ENCODE data around the gene ASB13.

The ASB13 gene

DNA sequence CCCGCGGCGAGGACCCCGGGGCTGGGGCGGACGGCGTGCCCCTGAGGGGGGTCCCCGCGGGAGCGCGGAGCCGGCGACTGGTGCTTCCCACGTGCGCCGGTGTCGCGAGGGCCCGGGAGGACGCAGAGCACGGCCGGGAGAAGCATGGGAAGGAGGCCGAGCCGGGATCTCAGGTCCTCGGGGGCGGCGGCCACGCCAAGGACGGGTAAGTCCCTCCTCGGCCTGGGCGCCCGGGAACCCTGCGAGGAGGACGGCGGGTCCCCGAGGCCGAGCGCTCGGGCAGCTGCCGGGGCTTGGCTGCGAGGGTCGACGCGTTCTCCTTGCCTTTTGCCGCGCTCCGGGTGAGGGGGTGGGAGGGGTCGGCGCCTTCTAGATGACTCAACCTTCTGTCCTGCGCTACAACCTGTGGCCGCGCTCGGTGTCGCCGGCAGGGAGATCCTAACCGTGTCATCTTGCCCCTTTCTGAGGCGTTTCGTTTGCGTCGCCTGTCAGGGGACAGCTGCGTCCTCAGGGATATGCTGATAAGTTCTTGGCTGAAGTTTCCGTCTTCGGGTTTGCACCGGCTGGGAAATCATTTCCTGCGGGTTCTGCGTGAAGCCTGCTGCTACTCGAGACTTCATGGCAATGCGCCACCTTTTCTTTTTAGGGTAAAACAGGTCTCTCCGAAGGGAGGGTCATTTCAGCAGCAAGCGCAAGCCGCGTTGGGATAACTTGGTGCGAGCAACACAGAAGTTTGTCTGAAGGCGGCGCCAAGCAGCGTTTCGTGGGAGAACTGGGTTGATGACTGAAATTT lies 18.8 kb upstream of the ASB13 start:
- peak overlapping the region; percentile 74 to 95 for H3K4me3 ChIP-seq (replicated peaks in 1 of 2; ENCODE audit: low read depth in 2 of 2, low read length in 2 of 2)
- DNase-seq (ENCODE audit: low read depth in 2 of 2) = peak; percentile 81 to 82
- TF ChIP-seq, protein P1, sequence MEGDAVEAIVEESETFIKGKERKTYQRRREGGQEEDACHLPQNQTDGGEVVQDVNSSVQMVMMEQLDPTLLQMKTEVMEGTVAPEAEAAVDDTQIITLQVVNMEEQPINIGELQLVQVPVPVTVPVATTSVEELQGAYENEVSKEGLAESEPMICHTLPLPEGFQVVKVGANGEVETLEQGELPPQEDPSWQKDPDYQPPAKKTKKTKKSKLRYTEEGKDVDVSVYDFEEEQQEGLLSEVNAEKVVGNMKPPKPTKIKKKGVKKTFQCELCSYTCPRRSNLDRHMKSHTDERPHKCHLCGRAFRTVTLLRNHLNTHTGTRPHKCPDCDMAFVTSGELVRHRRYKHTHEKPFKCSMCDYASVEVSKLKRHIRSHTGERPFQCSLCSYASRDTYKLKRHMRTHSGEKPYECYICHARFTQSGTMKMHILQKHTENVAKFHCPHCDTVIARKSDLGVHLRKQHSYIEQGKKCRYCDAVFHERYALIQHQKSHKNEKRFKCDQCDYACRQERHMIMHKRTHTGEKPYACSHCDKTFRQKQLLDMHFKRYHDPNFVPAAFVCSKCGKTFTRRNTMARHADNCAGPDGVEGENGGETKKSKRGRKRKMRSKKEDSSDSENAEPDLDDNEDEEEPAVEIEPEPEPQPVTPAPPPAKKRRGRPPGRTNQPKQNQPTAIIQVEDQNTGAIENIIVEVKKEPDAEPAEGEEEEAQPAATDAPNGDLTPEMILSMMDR (IDR thresholded peaks at IDR 0.05; ENCODE audit: low read depth, low read length) = peak; percentile 51

DNA sequence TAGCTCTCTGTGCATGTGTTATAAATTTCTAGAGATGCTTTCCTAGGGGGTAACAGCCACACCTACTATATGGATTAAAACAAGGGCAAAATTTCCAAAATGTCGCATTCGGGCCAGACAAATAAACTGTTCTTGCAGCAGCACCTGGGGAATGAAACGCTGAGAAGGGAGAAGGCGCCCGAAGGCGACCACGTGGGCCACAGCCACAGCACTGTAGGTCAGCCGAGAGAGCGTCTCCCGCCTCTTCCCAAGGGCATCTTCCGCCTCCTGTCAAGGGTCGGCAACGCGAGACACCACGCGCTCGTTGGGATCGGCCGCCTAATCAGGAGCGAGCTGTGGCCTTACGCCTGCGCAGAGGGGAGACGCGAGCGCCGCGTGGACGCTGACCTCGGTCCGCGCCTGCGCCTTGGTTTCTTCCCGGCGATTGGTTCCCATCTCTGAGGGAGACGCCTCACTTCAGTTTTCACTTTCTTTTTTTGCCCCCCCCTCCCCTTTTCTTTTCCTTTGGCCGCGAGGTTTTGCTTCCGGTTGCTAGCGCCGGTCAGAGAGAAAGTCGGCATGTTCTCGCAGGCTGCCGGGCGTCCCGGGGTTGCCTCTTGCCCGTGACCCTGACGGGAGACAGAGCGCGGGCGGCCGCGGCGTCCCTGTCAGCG lies 18.0 kb upstream of the ASB13 start, which contains the start of gene TASOR2:
Gene TASOR2 (plus strand): TSS at position 521 of the 653 bp plus-strand sequence. CDS start 35,805 bp downstream, outside the sequence.
- H3K4me3 ChIP-seq (replicated peaks in 1 of 2; ENCODE audit: low read depth in 2 of 2, low read length in 2 of 2) = peak within 1 kb of the TSS; percentile 74 to 95
- TF ChIP-seq, protein P1 (IDR thresholded peaks at IDR 0.05; ENCODE audit: low read depth, low read length) = no peak
- peak; percentile 98 for DNase-seq (ENCODE audit: low read depth in 2 of 2)

DNA sequence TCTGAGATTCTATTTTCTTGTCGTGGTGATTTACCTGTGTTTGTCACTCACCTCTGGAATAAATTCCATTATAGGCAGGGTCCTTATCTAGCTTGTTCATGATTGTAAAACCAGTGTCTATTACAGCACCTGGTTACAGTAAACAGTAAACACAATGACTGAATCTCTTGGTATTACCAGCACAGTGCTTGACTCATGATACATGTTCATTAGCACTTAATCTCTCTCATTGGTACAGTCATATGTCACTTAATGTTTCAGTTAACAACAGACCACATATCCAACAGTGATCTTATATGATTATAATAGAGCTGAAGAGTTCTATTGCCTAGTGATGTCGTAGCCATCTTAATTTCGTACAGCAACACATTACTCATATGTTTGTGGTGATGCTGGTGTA lies 16.7 kb upstream of the ASB13 start:
- TF ChIP-seq, protein P1 (IDR thresholded peaks at IDR 0.05; ENCODE audit: low read depth, low read length) = no peak
- no peak for DNase-seq (ENCODE audit: low read depth in 2 of 2)
- no peak overlapping the region for H3K4me3 ChIP-seq (replicated peaks in 1 of 2; ENCODE audit: low read depth in 2 of 2, low read length in 2 of 2)

DNA sequence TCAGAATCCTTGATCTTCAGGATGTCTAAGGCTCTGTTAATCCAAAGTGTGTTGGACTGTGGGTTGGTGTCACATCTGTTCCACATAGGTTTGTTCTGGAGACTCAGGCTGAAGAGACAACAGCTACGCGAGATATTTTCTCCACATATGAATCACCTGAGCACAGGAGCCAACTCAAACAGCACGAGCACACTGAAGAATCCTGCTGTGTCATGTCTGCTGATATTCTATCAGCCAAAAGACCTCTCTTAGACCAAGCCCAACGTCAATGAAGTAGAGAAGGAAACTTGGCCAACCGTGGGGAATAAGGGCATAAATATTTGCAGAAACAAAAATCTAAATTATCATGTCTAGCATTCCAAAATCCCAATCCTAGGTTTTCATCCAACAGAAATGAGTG lies 15.5 kb upstream of the ASB13 start:
- H3K4me3 ChIP-seq (replicated peaks in 1 of 2; ENCODE audit: low read depth in 2 of 2, low read length in 2 of 2) = no peak overlapping the region
- TF ChIP-seq, protein P1 (IDR thresholded peaks at IDR 0.05; ENCODE audit: low read depth, low read length) = no peak
- DNase-seq (ENCODE audit: low read depth in 2 of 2) = no peak

DNA sequence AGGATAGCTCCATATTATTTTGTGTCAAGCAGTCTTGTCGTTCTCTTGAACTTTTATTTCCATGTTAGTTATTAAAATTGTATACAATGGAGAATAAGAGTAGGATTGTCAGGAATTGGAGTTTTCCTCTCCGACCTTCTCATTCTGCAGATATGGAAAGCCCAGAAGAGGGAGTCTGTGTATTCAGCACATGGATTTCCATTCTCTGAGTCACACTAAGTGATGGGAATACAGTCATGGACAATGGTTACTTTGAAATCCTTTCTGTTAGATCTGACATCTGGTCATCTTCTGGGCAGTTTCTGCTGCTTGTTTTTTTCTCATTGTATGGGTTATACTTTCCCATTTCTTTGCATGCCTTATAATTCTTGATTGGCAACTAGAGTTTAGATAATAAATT lies 13.2 kb upstream of the ASB13 start:
- peak in 1 of 2 donors; percentile 42 for DNase-seq (ENCODE audit: low read depth in 2 of 2)
- TF ChIP-seq, protein P1 (IDR thresholded peaks at IDR 0.05; ENCODE audit: low read depth, low read length) = peak; percentile 6
- H3K4me3 ChIP-seq (replicated peaks in 1 of 2; ENCODE audit: low read depth in 2 of 2, low read length in 2 of 2) = no peak overlapping the region

DNA sequence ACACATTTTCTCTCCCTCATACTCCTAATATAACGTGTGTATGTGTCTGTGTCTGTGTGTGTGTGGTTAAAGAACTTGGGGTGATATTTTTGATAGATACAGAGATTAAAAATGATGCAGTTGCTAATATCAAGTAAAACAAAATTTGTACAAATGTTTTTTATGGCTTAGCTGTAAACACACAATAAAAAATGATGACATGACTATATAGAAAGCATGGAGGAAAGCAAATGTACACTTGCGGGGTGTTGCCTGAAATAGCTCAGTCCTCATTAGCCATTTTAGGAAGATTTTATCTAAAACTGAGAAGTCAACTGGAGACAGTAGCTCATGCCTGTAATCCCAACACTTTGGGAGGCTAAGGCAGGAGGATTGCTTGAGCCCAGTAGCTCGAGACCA lies 12.6 kb upstream of the ASB13 start:
- TF ChIP-seq, protein P1 (IDR thresholded peaks at IDR 0.05; ENCODE audit: low read depth, low read length) = no peak
- no peak for DNase-seq (ENCODE audit: low read depth in 2 of 2)
- no peak overlapping the region for H3K4me3 ChIP-seq (replicated peaks in 1 of 2; ENCODE audit: low read depth in 2 of 2, low read length in 2 of 2)
